Effector memory CD4-positive, alpha-beta T cell (primary cell): ENCODE data around the gene TAS2R46.

Experiments
- DNase-seq, 3 donors: peaks; one replicate each; pipeline ENCODE4 v3.0.0-alpha.2; 2020
- H3K27ac ChIP-seq: 2 replicates; pipeline ENCODE4 v1.7.0; 2013; ENCODE audit warnings: mild to moderate bottlenecking, low read length, moderate library complexity; ENCODE audit not compliant: insufficient read depth, poor library complexity, severe bottlenecking
- H3K27me3 ChIP-seq: replicated peaks from 2 replicates; pipeline ENCODE4 v1.7.0; 2013; ENCODE audit warnings: mild to moderate bottlenecking, low read length; ENCODE audit not compliant: insufficient read depth, control insufficient read depth, poor library complexity, severe bottlenecking
- H3K36me3 ChIP-seq: 2 replicates; pipeline ENCODE4 v1.7.0; 2013; ENCODE audit warnings: mild to moderate bottlenecking, low read length, moderate library complexity; ENCODE audit not compliant: control insufficient read depth, insufficient read depth
- H3K4me1 ChIP-seq: 2 replicates; pipeline ENCODE4 v1.7.0; 2013; ENCODE audit warnings: low read length, mild to moderate bottlenecking; ENCODE audit not compliant: control insufficient read depth, insufficient read depth, poor library complexity, severe bottlenecking
- H3K4me3 ChIP-seq: 2 replicates; pipeline ENCODE4 v1.7.0; 2013; ENCODE audit warnings: low read length, low read depth, mild to moderate bottlenecking; ENCODE audit not compliant: insufficient read depth, poor library complexity, severe bottlenecking
- H3K9me3 ChIP-seq: 2 replicates; pipeline ENCODE4 v1.7.0; 2013; ENCODE audit warnings: mild to moderate bottlenecking, low read length, moderate library complexity; ENCODE audit not compliant: control insufficient read depth

Gene TAS2R46

DNA sequence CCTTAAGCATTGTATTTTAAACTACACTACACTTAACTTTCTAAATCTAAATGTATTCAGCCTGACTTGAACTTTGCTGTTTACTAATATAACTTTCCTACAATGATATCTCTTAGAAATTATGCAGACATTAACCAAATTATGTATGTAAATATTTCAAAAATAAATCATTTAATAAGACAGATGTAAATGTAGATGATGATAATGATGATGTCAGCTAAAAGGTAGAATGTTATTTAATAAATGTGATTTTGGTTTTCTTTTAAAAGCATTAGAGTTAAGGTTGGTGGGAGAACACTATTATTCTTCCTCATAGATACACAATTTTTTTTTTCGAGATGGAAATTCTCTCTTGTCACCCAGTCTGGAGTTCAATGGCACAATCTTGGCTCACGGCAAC is 19.9 kb upstream of the TAS2R46 start:
- H3K36me3 ChIP-seq = no peaks in the 10 kb centered on the region
- no peak overlapping the region for H3K4me3 ChIP-seq
- H3K27me3 ChIP-seq = no peaks in the 10 kb centered on the region
- H3K27ac ChIP-seq = no peak overlapping the region
- H3K4me1 ChIP-seq = no peaks in the 10 kb centered on the region
- no peak for DNase-seq
- no peaks in the 10 kb centered on the region for H3K9me3 ChIP-seq

DNA sequence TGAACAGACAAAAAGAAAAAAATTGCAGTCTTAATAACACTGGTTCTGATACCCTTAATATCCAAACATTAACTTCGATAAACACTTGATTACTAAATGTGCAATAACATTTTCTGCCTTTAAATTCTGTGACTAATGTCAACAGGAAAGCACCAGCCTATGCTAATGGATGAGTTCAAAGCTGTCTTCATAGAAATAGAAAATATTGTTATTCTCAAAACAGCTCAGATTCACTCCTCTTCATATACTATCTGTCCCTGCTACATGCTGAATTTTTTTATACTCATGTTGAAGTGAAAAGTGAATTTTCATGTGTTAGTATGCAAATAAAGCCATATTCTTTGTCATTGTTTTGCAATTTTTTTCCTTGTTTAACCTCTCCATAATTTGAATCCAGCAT is 16.2 kb upstream of the TAS2R46 start:
- no peak for DNase-seq
- Histone ChIP-seq H3K36me3 (no peaks in the 10 kb centered on the region), H3K4me1 (no peaks in the 10 kb centered on the region), H3K27ac (no peak overlapping the region), H3K4me3 (no peak overlapping the region), H3K27me3 (no peaks in the 10 kb centered on the region), H3K9me3 (no peaks in the 10 kb centered on the region)

DNA sequence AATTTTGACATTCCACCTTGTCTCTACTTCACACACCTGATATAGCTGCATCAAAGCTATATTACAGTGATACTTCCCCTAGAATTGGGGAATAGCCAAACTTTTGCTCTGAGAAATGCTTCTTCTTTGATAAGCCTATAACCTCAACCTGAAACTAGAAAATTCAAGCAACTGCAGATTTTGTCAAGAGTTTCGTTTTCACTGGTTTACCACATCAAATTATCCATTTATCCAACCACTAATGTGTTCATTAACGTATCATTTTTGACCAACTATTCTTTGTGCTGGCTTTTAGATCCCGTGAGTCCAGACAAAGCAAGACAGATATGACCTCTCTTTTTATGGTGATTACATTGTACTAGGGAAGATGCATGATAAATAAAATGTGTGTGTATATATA is 13.5 kb upstream of the TAS2R46 start:
- H3K27me3 ChIP-seq = no peaks in the 10 kb centered on the region
- H3K27ac ChIP-seq = no peak overlapping the region
- no peaks in the 10 kb centered on the region for H3K9me3 ChIP-seq
- H3K36me3 ChIP-seq = no peaks in the 10 kb centered on the region
- DNase-seq = no peak
- H3K4me1 ChIP-seq = no peaks in the 10 kb centered on the region
- H3K4me3 ChIP-seq = no peak overlapping the region

DNA sequence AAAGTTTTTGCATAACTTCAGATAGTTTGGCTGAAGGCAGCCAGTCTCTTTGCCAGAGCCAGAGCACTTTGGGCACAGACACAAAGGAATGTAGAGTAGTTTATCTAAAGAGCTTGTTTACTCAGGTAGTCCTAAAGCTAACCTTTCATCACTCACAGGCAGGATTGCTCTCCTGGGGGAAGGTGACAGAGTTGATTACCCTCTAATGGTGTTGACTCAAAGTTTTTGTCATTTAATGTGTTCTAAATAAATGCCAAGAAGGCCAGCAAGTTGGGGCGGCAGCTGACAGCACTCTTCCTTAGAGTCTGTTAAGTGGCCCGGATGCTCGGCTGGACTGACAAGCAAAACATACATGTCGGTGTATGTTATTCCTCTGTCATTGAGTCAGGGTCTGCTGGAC is 9.3 kb upstream of the TAS2R46 start:
- no peak overlapping the region for H3K4me3 ChIP-seq
- no peaks in the 10 kb centered on the region for H3K27me3 ChIP-seq
- no peak for DNase-seq
- no peak overlapping the region for H3K27ac ChIP-seq
- H3K9me3 ChIP-seq = no peaks in the 10 kb centered on the region
- no peaks in the 10 kb centered on the region for H3K4me1 ChIP-seq
- H3K36me3 ChIP-seq = no peaks in the 10 kb centered on the region

DNA sequence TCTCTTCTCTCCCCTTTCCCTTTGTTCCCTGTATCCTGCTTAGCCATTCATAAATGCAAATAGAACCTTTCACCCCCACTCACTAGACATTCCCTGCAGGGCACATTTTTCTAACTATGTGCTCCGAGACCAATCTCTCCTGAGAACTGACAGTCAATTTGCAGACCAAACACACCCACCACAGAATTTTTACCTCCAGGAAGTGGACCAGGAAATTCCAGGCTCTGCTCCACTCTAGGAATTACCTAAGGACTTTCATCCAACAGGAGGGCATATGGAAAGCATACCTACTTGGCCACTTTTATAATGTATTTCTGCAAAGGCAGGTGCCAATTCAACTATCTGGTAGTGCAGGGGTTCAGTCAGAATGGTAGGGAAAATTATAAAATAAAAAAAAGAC is 8.9 kb upstream of the TAS2R46 start:
- no peak for DNase-seq
- Histone ChIP-seq H3K27ac (no peak overlapping the region), H3K27me3 (no peaks in the 10 kb centered on the region), H3K36me3 (no peaks in the 10 kb centered on the region), H3K9me3 (no peaks in the 10 kb centered on the region), H3K4me1 (no peaks in the 10 kb centered on the region), H3K4me3 (no peak overlapping the region)

DNA sequence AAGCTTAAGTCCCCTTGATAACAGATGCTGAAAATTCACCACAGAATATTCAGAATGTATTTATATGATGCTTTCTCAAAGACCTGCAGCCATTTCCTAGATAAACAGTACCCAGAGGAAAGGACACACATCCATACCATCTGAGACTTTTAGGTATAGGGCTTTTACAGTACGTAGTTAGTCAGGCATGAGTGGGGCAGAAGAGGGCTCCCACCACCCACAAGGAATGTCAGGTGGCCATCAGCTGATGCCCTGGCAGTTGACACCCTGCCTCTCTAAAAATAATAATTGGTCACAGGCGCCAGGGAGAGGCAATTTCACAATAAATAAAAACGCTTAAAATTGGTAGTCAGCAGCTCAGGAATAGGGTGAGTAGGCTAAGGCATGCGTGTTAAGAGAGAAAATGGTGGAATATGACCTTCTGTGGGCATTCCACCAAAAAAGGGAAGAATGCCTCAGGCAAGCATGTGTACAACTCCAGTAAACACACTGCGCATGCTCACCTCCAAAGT is 7.8 kb upstream of the TAS2R46 start:
- Histone ChIP-seq H3K4me1 (no peaks in the 10 kb centered on the region), H3K4me3 (no peak overlapping the region), H3K27ac (no peak overlapping the region), H3K9me3 (no peaks in the 10 kb centered on the region), H3K36me3 (no peaks in the 10 kb centered on the region), H3K27me3 (no peaks in the 10 kb centered on the region)
- DNase-seq = no peak

DNA sequence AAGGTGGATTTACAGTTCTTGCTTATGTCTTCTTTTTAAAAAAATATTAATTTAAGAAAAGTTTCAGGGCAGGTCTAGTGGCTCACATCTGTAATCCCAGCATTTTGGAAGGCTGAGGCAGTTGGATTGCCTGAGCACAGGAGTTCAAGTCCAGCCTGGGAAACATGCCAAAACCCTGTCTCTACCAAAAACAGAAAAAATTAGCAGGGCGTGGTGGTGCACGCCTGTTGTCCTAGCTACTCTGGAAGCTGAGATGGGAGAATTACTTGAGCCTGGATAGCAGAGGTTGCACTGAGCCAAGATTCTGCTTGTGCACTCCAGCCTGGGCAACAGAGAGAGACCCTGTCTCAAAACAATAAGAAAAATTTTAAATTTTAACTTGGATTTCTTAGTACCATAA is 5.4 kb upstream of the TAS2R46 start:
- no peak overlapping the region for H3K27ac ChIP-seq
- no peaks in the 10 kb centered on the region for H3K4me1 ChIP-seq
- no peaks in the 10 kb centered on the region for H3K9me3 ChIP-seq
- H3K27me3 ChIP-seq = no peaks in the 10 kb centered on the region
- no peak for DNase-seq
- H3K36me3 ChIP-seq = no peaks in the 10 kb centered on the region
- H3K4me3 ChIP-seq = no peak overlapping the region

DNA sequence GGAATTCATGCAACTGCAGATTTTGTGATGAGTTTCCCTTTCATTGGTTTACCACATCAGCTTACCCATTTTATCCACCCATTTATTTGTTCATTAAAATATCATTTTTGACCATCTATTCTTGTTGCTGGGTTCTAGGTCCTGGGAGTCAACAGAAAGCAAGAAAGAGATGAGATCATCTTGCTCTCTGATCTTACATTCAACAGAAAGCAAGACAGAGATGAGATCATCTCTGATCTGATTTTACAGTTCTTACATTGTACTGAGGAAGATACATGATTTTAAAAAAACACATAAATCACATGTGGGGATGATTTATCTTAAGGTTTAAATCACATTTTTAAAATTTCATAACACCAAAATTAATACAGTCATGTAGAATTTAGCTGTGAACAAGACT is 2.3 kb downstream of the TAS2R46 start:
- Histone ChIP-seq H3K36me3 (no peaks in the 10 kb centered on the region), H3K4me3 (no peak overlapping the region), H3K4me1 (no peaks in the 10 kb centered on the region), H3K27me3 (no peaks in the 10 kb centered on the region), H3K27ac (no peak overlapping the region), H3K9me3 (no peaks in the 10 kb centered on the region)
- no peak for DNase-seq

DNA sequence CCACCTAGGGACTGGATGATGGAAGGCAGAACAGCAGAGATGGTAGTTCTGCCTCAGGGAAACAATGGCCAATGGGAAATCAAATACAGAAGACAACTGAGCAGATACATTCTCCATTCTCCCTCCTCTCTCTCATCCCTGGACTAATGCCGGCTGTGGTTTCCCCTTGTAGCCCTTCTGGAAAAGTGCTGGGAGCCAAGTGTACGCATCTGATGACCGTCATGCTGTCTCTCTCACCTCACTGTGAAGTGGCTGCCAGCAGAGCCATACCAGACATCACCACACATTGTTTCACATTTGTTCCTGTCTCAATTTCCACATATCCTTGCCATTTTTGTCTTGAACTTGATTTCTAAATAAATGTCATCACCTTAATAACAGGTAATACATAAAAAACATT is 3.1 kb downstream of the TAS2R46 start:
- Histone ChIP-seq H3K4me3 (no peak overlapping the region), H3K27me3 (no peaks in the 10 kb centered on the region), H3K36me3 (no peaks in the 10 kb centered on the region), H3K4me1 (no peaks in the 10 kb centered on the region), H3K27ac (no peak overlapping the region), H3K9me3 (no peaks in the 10 kb centered on the region)
- DNase-seq = no peak

DNA sequence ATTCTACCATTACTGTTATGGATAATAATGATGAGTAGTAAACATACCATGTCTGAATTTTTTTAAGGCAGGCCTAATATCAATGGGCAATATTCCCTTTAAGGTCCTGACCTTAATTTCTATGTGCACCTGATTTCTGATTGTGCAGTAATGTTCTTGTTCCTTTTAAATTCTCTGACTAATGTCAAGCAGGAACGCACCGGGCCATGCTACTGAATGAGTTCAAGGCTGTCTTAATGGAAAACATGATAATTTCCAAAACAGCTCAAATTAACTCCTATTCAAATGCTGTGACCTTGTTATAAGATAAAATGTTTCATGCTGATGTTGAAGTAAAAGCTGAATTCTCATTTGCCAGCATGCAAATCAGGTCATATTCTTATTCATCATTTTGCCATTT is 6.8 kb downstream of the TAS2R46 start:
- Histone ChIP-seq H3K9me3 (no peaks in the 10 kb centered on the region), H3K27ac (no peak overlapping the region), H3K36me3 (no peaks in the 10 kb centered on the region), H3K4me3 (no peak overlapping the region), H3K4me1 (no peaks in the 10 kb centered on the region), H3K27me3 (no peaks in the 10 kb centered on the region)
- no peak for DNase-seq
